C4-2B (cell line): ENCODE results near the gene RAB4A.

Experiments used
- ZFX ChIP-seq: fragments of 450-650 bp; IDR thresholded peaks from 2 replicates; pipeline ENCODE4 v1.6.1; 2017
- TF ChIP-seq, protein P1 (sequence below): fragments of 450-650 bp; conservative IDR thresholded peaks from 2 replicates; pipeline ENCODE4 v1.5.1; 2017; ENCODE audit warnings: mild to moderate bottlenecking

- TF ChIP-seq, protein P1, sequence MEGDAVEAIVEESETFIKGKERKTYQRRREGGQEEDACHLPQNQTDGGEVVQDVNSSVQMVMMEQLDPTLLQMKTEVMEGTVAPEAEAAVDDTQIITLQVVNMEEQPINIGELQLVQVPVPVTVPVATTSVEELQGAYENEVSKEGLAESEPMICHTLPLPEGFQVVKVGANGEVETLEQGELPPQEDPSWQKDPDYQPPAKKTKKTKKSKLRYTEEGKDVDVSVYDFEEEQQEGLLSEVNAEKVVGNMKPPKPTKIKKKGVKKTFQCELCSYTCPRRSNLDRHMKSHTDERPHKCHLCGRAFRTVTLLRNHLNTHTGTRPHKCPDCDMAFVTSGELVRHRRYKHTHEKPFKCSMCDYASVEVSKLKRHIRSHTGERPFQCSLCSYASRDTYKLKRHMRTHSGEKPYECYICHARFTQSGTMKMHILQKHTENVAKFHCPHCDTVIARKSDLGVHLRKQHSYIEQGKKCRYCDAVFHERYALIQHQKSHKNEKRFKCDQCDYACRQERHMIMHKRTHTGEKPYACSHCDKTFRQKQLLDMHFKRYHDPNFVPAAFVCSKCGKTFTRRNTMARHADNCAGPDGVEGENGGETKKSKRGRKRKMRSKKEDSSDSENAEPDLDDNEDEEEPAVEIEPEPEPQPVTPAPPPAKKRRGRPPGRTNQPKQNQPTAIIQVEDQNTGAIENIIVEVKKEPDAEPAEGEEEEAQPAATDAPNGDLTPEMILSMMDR = no peak
- no peak for TF ChIP-seq ZFX
Measured at GRCh38 chr1:229281339-229281926, 10.5 kb downstream of the RAB4A start.
